Cardiac fibroblast (primary cell): ENCODE results near the gene NCCRP1.

Experiments
- DNase-seq, 2 donors: peaks; one replicate each; pipeline versions ENCODE4 v3.0.0 to v3.0.0-alpha.2; 2010; ENCODE audit warnings: low read depth in 2 of 2
- H3K4me3 ChIP-seq, 2 donors: replicated peaks in 1 of 2; 1 replicate in 1 of 2; 2 replicates in 1 of 2; pipeline ENCODE4 v1.5.1; 2011; ENCODE audit warnings: low read depth in 2 of 2, low read length in 2 of 2, mild to moderate bottlenecking in 2 of 2, moderate library complexity in 1 of 2
- CTCF ChIP-seq: IDR thresholded peaks from one replicate; pipeline ENCODE4 v1.5.1; 2011; ENCODE audit warnings: low read depth, mild to moderate bottlenecking, low read length, inconsistent platforms

Gene NCCRP1

GRCh38 chr19:39197808-39198207 lies 1.0 kb downstream of the NCCRP1 start:
- no peak for TF ChIP-seq CTCF
- DNase-seq = no peak
- H3K4me3 ChIP-seq = no peak overlapping the region

- no peak for TF ChIP-seq CTCF
- DNase-seq = peak; percentile 52 to 80
- H3K4me3 ChIP-seq = no peak overlapping the region
Observed at GRCh38 chr19:39199025-39199424, 2.3 kb downstream of the NCCRP1 start.

- DNase-seq = no peak
- TF ChIP-seq CTCF = no peak
Observed at GRCh38 chr19:39200066-39200802, 3.5 kb downstream of the NCCRP1 start.

GRCh38 chr19:39200803-39201115 lies 4.0 kb downstream of the NCCRP1 start:
- no peak overlapping the region for H3K4me3 ChIP-seq
- DNase-seq = no peak
- no peak for TF ChIP-seq CTCF

More at GRCh38 chr19:39200066-39200802, 3.5 kb downstream of the NCCRP1 start:
- no peak overlapping the region for H3K4me3 ChIP-seq

- no peak for TF ChIP-seq CTCF
- no peak for DNase-seq
- no peak overlapping the region for H3K4me3 ChIP-seq
Observed at GRCh38 chr19:39202998-39203355, 6.2 kb downstream of the NCCRP1 start.

GRCh38 chr19:39203372-39204341 lies 6.9 kb downstream of the NCCRP1 start, which contains the start of gene SYCN:
Gene SYCN, minus strand, starts transcription at chr19:39204263. Its CDS starts 9 bp downstream, at chr19:39204254.
- DNase-seq = no peak
- no peak for TF ChIP-seq CTCF

More at GRCh38 chr19:39203372-39204341, 6.9 kb downstream of the NCCRP1 start, which contains the start of gene SYCN:
- H3K4me3 ChIP-seq = no peak within 1 kb of the TSS
